ENCODE data around the gene SLC6A6. TPM values are rescaled to one million over a fixed set of nuclear protein-coding genes. Genes with fewer than 3 reads are reported as not detected.

Gene SLC6A6
- total RNA-seq, 1 donor from 2014 or later = 32.9 TPM

DNA sequence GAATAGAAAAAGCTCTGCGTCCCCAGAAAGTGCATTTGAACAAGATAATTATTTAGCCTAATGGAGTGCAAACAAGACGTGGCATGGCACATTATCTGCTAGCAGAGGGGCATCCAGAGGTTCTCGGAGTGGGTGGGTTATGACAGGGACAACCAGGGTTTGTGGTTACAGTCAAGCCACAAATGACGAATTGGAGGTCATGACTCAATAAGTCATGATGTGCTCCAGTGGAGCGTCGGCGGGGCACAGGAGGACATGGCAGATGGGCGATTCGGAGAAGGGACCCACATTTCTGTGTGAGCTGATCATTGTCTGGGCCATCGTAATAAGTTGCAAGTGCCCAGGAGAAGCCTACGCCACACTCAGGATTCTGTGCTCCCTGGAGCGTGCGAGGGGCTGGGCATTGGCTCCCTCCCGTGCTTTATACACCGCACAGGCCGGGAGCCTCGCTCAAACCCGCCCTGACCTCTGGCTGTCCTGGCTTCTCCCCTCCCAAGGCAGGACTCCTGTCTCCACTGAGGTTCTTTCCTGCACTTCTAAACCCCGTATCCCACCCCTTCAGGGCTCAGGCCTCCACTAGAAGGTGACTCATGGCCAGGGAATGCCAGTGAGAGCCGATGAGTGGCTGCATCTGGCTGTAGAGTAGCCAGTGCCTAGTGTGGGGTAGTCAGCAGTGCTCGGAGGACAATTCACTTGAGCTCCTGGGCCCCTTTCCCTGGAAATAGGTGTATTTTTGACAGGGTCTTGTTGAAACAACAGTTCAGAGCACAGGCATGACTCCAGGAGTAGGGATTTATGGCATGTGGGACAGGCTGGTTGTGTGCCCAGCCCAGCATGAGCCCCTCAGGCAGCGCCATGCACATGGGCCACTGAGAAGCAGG, 70.3 kb downstream of the SLC6A6 start:
- Mint-ChIP-seq H3K27ac (no peak overlapping the region), H3K9me3 (no peaks in the 10 kb centered on the region), H3K4me1 (peaks cover 13% of the 10 kb centered on the region), H3K27me3 (ENCODE audit: insufficient read depth, low read depth) (peaks cover 2% of the 10 kb centered on the region), H3K4me3 (no peak overlapping the region), H3K36me3 (peaks cover 23% of the 10 kb centered on the region)
- H3F3A ChIP-seq (ENCODE audit: low read depth) = no peaks in the 10 kb centered on the region
- H3K4me2 ChIP-seq = no peak overlapping the region
- no peaks in the 10 kb centered on the region for H3K9me3 ChIP-seq (ENCODE audit: low read depth)
- no peaks in the 10 kb centered on the region for H3K36me3 ChIP-seq
- H3K79me2 ChIP-seq (ENCODE audit: low read depth) = no peaks in the 10 kb centered on the region
- TF ChIP-seq EZH2 (IDR thresholded peaks at IDR 0.05) = no peak
- TF ChIP-seq CTCF (IDR thresholded peaks at IDR 0.05) = no peak
- no peak for TF ChIP-seq EZH2phosphoT487 (IDR thresholded peaks at IDR 0.05)
- H3K9ac ChIP-seq = no peak overlapping the region
- DNase-seq (ENCODE audit: low spot score) = no peak
- H3K27ac ChIP-seq = no peak overlapping the region
- H4K20me1 ChIP-seq (ENCODE audit: low read depth) = no peaks in the 10 kb centered on the region
- H3K27me3 ChIP-seq = no peaks in the 10 kb centered on the region
- no peak overlapping the region for H3K4me3 ChIP-seq
- no peaks in the 10 kb centered on the region for H3K4me1 ChIP-seq
- H2AFZ ChIP-seq (replicated peaks) = no peak overlapping the region

DNA sequence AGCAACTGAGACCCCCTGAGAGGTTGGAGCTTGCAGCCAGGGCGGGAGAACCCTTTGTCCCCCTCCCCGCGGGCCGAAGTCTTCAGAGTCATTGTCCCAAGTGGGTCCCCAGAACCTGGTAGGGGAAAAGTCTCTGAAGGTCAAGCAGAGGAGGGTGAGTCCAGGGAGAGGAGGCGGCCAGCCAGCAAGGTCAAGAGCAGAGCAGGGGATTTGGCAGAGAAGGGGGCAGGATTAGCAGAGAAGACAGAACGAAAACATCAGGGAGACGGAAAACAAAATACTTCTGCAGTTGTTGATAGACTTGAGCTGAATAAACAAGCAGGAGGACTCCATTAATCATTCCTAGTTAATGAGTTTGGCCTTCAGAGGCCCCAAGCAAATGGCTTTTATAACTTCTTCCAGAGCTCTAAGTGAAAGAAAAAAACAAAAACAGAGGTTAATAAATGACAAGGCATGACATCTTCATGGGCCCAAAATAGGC, 71.0 kb downstream of the SLC6A6 start:
- H3K4me3 ChIP-seq = no peak overlapping the region
- no peak for DNase-seq (ENCODE audit: low spot score)
- H3K27ac Mint-ChIP-seq = no peak overlapping the region
- no peaks in the 10 kb centered on the region for H4K20me1 ChIP-seq (ENCODE audit: low read depth)
- no peaks in the 10 kb centered on the region for H3K79me2 ChIP-seq (ENCODE audit: low read depth)
- H3K4me1 ChIP-seq = no peaks in the 10 kb centered on the region
- no peak overlapping the region for H3K27ac ChIP-seq
- H3K4me3 Mint-ChIP-seq = no peak overlapping the region
- peaks cover 13% of the 10 kb centered on the region for H3K4me1 Mint-ChIP-seq
- H3K9me3 ChIP-seq (ENCODE audit: low read depth) = no peaks in the 10 kb centered on the region
- H3K27me3 ChIP-seq = no peaks in the 10 kb centered on the region
- no peaks in the 10 kb centered on the region for H3K36me3 ChIP-seq
- H3K36me3 Mint-ChIP-seq = peaks cover 28% of the 10 kb centered on the region
- H3K9me3 Mint-ChIP-seq = no peaks in the 10 kb centered on the region
- H3K27me3 Mint-ChIP-seq (ENCODE audit: insufficient read depth, low read depth) = peaks cover 2% of the 10 kb centered on the region
- no peaks in the 10 kb centered on the region for H3F3A ChIP-seq (ENCODE audit: low read depth)
- H3K9ac ChIP-seq = no peak overlapping the region
- no peak overlapping the region for H3K4me2 ChIP-seq
- TF ChIP-seq EZH2 (IDR thresholded peaks at IDR 0.05) (no peak), EZH2phosphoT487 (IDR thresholded peaks at IDR 0.05) (no peak), CTCF (IDR thresholded peaks at IDR 0.05) (no peak)
- H2AFZ ChIP-seq (replicated peaks) = no peak overlapping the region

- H3K36me3 Mint-ChIP-seq = peaks cover 28% of the 10 kb centered on the region
- H3K4me3 ChIP-seq = no peak overlapping the region
- no peak overlapping the region for H3K27ac ChIP-seq
- H4K20me1 ChIP-seq (ENCODE audit: low read depth) = no peaks in the 10 kb centered on the region
- H3K27me3 Mint-ChIP-seq (ENCODE audit: insufficient read depth, low read depth) = peaks cover 4% of the 10 kb centered on the region
- no peak for DNase-seq (ENCODE audit: low spot score)
- H3K27ac Mint-ChIP-seq = no peak overlapping the region
- H3K79me2 ChIP-seq (ENCODE audit: low read depth) = no peaks in the 10 kb centered on the region
- no peaks in the 10 kb centered on the region for H3K27me3 ChIP-seq
- H3K9me3 ChIP-seq (ENCODE audit: low read depth) = no peaks in the 10 kb centered on the region
- no peaks in the 10 kb centered on the region for H3K9me3 Mint-ChIP-seq
- H3F3A ChIP-seq (ENCODE audit: low read depth) = no peaks in the 10 kb centered on the region
- no peak overlapping the region for H2AFZ ChIP-seq (replicated peaks)
- TF ChIP-seq EZH2 (IDR thresholded peaks at IDR 0.05) (no peak), CTCF (IDR thresholded peaks at IDR 0.05) (no peak), EZH2phosphoT487 (IDR thresholded peaks at IDR 0.05) (no peak)
- no peak overlapping the region for H3K4me3 Mint-ChIP-seq
- peaks cover 13% of the 10 kb centered on the region for H3K4me1 Mint-ChIP-seq
- no peaks in the 10 kb centered on the region for H3K36me3 ChIP-seq
- H3K4me2 ChIP-seq = no peak overlapping the region
- H3K4me1 ChIP-seq = no peaks in the 10 kb centered on the region
- H3K9ac ChIP-seq = no peak overlapping the region
These were observed 72.1 kb downstream of the SLC6A6 start for GRCh38 chr3:14474363-14475081.

All from neural progenitor cell (in vitro differentiated cells).